Lung (tissue), 12 donors: ENCODE measurements around the gene CGB3. TPM values are rescaled to one million over a fixed set of nuclear protein-coding genes. Genes with fewer than 3 reads are reported as not detected.
"Not testable (repeated sequence)": the region's sequence is repeated elsewhere in the genome, so short reads cannot be mapped to it uniquely, and the experiment has no call there.

Source experiments
- ATAC-seq: fragments of 200-7000 bp; cut with Tn5 transposase; one replicate; pipeline ENCODE4 v1.9.1; 2020; ENCODE audit warnings: moderate number of reproducible peaks; ENCODE audit not compliant: insufficient read depth, low FRiP score
- DNase-seq, 3 donors: peaks; one replicate each; pipeline ENCODE4 v3.0.0-alpha.2; 2013 to 2017
- H3K27ac ChIP-seq, 2 donors: one replicate each; pipeline ENCODE4 v1.5.1; 2013; ENCODE audit warnings: mild to moderate bottlenecking in 2 of 2, moderate library complexity in 2 of 2, control low read depth in 1 of 2, inconsistent platforms in 1 of 2, low read depth in 1 of 2, low read length in 1 of 2
- H3K27me3 ChIP-seq, 3 donors: one replicate each; pipeline ENCODE4 v1.5.1; 2013; ENCODE audit warnings: low read length in 2 of 3; ENCODE audit not compliant: control insufficient read depth in 3 of 3, insufficient read depth in 3 of 3
- H3K36me3 ChIP-seq, 4 donors: one replicate each; pipeline ENCODE4 v1.5.1; 2013; ENCODE audit warnings: low read length in 4 of 4, mild to moderate bottlenecking in 1 of 4, moderate library complexity in 1 of 4; ENCODE audit not compliant: control insufficient read depth in 4 of 4, insufficient read depth in 4 of 4
- H3K4me1 ChIP-seq, 5 donors: one replicate each; pipeline ENCODE4 v1.5.1; 2013; ENCODE audit warnings: low read length in 5 of 5, mild to moderate bottlenecking in 2 of 5, moderate library complexity in 1 of 5; ENCODE audit not compliant: control insufficient read depth in 5 of 5, insufficient read depth in 5 of 5
- H3K4me3 ChIP-seq: one replicate; pipeline ENCODE4 v1.5.1; 2013; ENCODE audit warnings: mild to moderate bottlenecking, control low read depth, moderate library complexity
- H3K9ac ChIP-seq, 2 donors: one replicate each; pipeline ENCODE4 v1.5.1; 2013; ENCODE audit warnings: low read length in 2 of 2, control low read depth in 1 of 2; ENCODE audit not compliant: insufficient read depth in 1 of 2
- H3K9me3 ChIP-seq, 4 donors: one replicate each; pipeline ENCODE4 v1.5.1; 2013; ENCODE audit warnings: low read length in 3 of 4, mild to moderate bottlenecking in 1 of 4, moderate library complexity in 1 of 4; ENCODE audit not compliant: control insufficient read depth in 4 of 4, insufficient read depth in 3 of 4
- CTCF ChIP-seq: IDR thresholded peaks from 2 replicates; pipeline ENCODE4 v1.5.1; 2012; ENCODE audit warnings: mild to moderate bottlenecking; ENCODE audit errors: control extremely low read depth, extremely low read depth
- WGBS, 2 donors: extraction: QIAGEN DNeasy Blood & Tissue Kit; methylation state at CpG; one replicate each; pipeline ENCODE4 v1.1.7; 2013; 5-methylcytosine and 5-hydroxymethylcytosine counted together
- polyA plus RNA-seq, 2 donors: library from polyadenylated mRNA; stranded (reverse); fragments of 200-250 nt; gene quantifications; one replicate each; pipeline ENCODE4 v1.2.1, GENCODE V29; 2013
- total RNA-seq, 2 donors: library from RNA; depleted of rRNA in 1 of 2; stranded (reverse); fragments of >200 nt in 1 of 2; gene quantifications; one replicate each; pipeline ENCODE4 v1.2.1, GENCODE V29; 2014 to 2021
- donor health status: control.
- donor health status: control.
- donor health status: Bipolar disorder and iron deficiency.
- donor health status: healthy.
- donor health status: DM: yes; HTN: yes; CAD: no.

CGB3 gene
- total and polyA plus RNA-seq, 4 donors = not detected

- not testable (repeated sequence) for H3K4me3 ChIP-seq, ATAC-seq, H3K9me3 ChIP-seq, H3K27me3 ChIP-seq, H3K4me1 ChIP-seq, DNase-seq, H3K36me3 ChIP-seq, H3K9ac ChIP-seq, H3K27ac ChIP-seq
- 74 to 79% methylated on average over 3 of the region's 4 CpGs for WGBS, 2 donors
Measured at GRCh38 chr19:49049834-49050233, 25.7 kb upstream of the CGB3 start.

- not testable (repeated sequence) for H3K9ac ChIP-seq, H3K27ac ChIP-seq, DNase-seq, H3K4me3 ChIP-seq, ATAC-seq, H3K4me1 ChIP-seq, H3K9me3 ChIP-seq, H3K36me3 ChIP-seq, H3K27me3 ChIP-seq
- 70 to 75% methylated on average over 8 to 10 of the region's 12 CpGs for WGBS, 2 donors
Measured at GRCh38 chr19:49049011-49049410, 24.9 kb upstream of the CGB3 start, which contains the start of gene CGB8. TSS of gene CGB8 (minus strand) at chr19:49049111. CDS start at chr19:49048739, 372 bp downstream.

GRCh38 chr19:49043548-49043947 is 19.4 kb upstream of the CGB3 start, which contains the start of gene CGB5:
TSS of gene CGB5 (plus strand) at chr19:49043848. CDS start at chr19:49044210, 362 bp downstream.
- DNase-seq, ATAC-seq, H3K27ac ChIP-seq, H3K9me3 ChIP-seq, H3K9ac ChIP-seq, H3K36me3 ChIP-seq, H3K27me3 ChIP-seq, H3K4me1 ChIP-seq, H3K4me3 ChIP-seq: not testable (repeated sequence)
- WGBS, 2 donors = 59 to 77% methylated on average over 14 to 15 of the region's 15 CpGs

GRCh38 chr19:49042666-49043065 is 18.5 kb upstream of the CGB3 start:
- H3K27me3 ChIP-seq, H3K9me3 ChIP-seq, H3K4me1 ChIP-seq, H3K36me3 ChIP-seq, H3K27ac ChIP-seq, DNase-seq, H3K9ac ChIP-seq, ATAC-seq, H3K4me3 ChIP-seq: not testable (repeated sequence)
- WGBS, 2 donors = 95 to 96% methylated on average over 2 to 4 of the region's 4 CpGs

DNA sequence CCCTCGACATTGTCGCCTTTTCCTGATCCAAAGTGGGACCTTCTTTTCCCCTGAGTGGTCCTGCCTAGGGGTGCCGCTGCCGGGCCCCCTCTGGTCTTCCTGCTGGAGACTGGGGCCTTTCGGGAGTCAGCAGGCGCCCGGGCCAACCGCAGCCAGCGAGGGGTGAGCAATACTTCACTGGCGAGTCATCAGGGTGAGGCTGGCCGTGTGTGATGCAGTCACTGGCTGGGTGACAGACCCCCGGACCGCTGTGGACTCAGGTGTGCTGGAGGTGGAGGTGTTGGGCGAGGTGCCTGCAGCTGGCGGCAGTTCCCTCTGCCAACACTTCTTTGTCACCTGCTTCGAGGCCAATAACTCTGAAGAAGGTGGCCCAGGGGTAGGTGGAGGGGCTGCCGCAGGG is 18.0 kb upstream of the CGB3 start:
- no peak overlapping the region for H3K4me3 ChIP-seq
- WGBS, 2 donors = 78 to 88% methylated on average over 17 of the region's 17 CpGs
- H3K27me3 ChIP-seq = no peaks in the 10 kb centered on the region
- no peak overlapping the region for H3K27ac ChIP-seq
- no peaks in the 10 kb centered on the region for H3K9me3 ChIP-seq
- H3K36me3 ChIP-seq = no peaks in the 10 kb centered on the region
- H3K4me1 ChIP-seq = no peaks in the 10 kb centered on the region
- TF ChIP-seq CTCF = no peak
- ATAC-seq = no peak
- no peak for DNase-seq
- no peak overlapping the region for H3K9ac ChIP-seq

- not testable (repeated sequence) for H3K4me1 ChIP-seq, H3K27me3 ChIP-seq, H3K4me3 ChIP-seq, H3K9ac ChIP-seq, H3K27ac ChIP-seq, ATAC-seq, DNase-seq, H3K9me3 ChIP-seq, H3K36me3 ChIP-seq
- WGBS, 2 donors = 62 to 79% methylated on average over 8 to 9 of the region's 9 CpGs
Measured at GRCh38 chr19:49039736-49040135, 15.6 kb upstream of the CGB3 start.

DNA sequence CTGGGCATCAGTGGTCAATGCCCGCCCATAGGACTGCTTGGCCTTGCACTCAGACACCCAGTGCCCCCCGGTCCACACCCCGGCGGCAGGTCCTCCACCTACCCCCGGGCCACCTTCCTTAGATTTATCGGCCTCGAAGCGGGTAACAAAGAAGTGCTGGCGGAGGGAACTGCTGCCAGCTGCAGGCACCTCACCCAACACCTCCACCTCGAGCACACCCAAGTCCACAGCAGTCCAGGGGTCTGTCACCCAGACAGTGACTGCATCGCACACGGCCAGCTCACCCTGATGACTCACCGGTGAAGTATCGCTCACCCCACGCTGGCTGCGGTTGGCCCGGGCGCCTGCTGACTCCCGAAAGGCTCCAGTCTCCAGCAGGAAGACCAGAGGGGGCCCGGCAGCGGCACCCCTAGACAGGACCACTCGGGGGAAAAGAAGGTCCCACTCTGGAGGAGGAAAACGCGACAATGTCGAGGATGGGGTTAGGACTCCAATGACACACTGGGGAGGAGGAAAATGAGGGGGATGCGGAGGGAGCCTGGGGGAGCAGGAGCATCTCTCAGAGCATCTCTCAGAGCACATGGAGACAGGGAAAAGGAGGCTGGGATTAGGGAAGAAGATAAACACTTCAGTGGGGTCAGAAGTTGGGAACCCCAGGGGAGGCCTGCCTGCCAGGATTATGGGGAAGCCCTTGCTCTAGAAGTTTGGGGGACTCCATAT is 14.6 kb upstream of the CGB3 start:
- ATAC-seq, H3K4me1 ChIP-seq, H3K9me3 ChIP-seq, H3K36me3 ChIP-seq, H3K27ac ChIP-seq, H3K4me3 ChIP-seq, H3K9ac ChIP-seq, H3K27me3 ChIP-seq, DNase-seq: not testable (repeated sequence)
- WGBS, 2 donors = 87 to 90% methylated on average over 26 of the region's 26 CpGs
